GM18519 (cell line): Measurements from ENCODE around the gene RALY.
"Not testable (repeated sequence)": the region's sequence is repeated elsewhere in the genome, so short reads cannot be mapped to it uniquely, and the experiment has no call there.

Experiments
- ATAC-seq: cut with Tn5 transposase; IDR thresholded peaks from one replicate; pipeline ENCODE4 v1.9.1; 2021; ENCODE audit warnings: mild to moderate bottlenecking, moderate library complexity; ENCODE audit not compliant: unreplicated experiment, low FRiP score

Gene RALY

DNA sequence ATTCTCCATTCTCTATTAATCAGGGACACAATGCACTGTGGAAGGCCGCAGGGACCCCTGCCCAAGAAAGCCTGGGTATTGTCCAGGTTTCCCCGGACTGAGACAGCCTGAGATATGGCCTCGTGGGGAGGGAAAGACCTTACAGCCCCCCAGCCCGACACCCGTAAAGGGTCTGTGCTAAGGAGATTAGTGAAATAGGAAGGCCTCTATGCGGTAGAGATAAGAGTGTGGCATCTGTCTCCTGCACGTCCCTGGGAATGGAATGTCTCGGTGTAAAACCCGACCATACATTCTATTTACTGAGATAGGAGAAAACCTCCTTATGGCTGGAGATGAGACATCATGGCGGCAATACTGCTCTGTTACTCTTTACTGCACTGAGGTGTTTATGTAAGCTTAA lies 134.1 kb downstream of the RALY start:
- ATAC-seq = no peak

DNA sequence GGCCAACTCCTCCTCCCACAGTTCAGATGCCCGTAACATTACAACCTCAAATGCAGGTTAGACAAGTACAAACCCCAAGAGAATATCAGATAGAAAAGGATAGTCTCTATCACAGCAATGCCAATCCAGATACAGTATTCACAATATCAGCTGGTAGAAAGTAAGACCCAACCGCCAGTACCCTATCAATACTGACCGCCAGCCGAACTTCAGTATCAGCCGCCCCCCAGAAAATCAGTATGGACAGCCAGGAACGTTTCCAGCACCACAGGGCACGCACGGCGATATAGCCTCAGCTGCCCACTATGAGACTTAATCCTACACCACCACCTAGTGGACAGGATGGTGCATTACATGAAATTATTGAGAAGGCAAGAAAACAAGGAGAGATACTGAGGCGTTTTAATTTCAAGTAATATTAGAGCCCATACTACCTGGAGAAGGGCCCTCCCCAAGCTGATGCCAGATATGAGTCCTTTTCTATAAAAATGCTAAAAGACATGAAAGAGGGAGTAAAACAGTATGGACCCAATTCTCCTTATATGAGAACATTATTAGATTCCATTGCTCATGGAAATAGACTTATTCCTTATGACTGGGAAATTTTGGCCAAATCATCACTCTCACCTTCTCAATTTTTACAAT lies 135.9 kb downstream of the RALY start:
- no peak for ATAC-seq

DNA sequence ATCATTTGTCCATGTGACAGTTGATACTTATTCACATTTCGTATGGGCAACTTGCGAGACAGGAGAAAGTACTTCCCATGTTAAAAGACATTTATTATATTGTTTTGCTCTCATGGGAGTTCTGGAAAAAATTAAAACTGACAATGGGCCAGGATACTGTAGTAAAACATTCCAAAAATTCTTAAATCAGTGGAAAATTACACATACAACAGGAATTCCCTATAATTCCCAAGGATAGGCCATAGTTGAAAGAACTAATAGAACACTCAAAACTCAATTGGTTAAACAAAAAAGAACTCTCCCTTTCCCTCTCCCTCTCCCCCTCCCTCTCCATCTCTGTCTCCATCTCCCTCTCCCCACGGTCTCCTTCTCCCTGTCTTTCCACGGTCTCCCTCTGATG lies 137.8 kb downstream of the RALY start:
- no peak for ATAC-seq

DNA sequence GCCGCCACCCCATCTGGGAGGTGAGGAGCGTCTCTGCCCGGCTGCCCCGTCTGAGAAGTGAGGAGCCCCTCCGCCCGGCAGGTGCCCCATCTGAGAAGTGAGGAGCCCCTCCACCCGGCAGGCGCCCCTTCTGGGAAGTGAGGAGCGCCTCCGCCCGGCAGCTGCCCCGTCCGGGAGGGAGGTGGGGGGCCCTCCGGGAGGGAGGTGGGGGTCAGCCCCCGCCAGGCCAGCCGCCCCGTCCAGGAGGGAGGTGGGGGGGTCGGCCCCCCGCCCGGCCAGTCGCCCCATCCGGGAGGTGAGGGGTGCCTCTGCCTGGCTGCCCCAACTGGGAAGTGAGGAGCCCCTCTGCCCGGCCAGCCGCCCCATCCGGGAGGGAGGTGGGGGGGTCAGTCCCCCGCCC lies 138.8 kb downstream of the RALY start:
- ATAC-seq = not testable (repeated sequence)

DNA sequence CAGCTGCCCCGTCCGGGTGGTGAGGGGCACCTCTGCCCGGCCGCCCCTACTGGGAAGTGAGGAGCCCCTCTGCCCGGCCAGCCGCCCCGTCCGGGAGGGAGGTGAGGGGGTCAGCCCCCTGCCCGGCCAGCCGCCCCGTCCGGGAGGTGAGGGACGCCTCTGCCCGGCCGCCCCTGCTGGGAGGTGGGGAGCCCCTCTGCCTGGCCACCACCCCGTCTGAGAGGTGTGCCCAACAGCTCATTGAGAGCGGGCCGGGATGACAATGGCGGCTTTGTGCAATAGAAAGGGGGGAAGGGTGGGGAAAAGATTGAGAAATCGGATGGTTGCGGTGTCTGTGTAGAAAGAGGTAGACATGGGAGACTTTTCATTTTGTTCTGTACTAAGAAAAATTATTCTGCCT lies 139.2 kb downstream of the RALY start:
- ATAC-seq = not testable (repeated sequence)

DNA sequence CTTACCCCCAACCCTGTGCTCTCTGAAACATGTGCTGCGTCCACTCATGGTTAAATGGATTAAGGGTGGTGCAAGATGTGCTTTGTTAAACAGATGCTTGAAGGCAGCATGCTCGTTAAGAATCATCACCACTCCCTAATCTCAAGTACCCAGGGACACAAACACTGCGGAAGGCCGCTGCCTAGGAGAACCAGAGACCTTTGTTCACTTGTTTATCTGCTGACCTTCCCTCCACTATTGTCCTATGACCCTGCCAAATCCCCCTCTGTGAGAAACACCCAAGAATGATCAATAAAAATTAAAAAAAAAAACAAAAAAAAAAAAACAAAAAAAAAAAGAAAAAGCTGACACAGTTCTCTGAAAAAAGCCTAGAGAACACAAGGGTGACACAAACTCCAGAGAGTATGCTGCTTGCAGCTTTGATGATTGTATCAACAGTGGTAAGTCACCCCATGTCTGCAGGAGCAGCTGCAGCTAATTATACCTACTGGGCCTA lies 139.7 kb downstream of the RALY start:
- not testable (repeated sequence) for ATAC-seq
